ENCODE measurements around the gene INSL3. TPM values are rescaled to one million over a fixed set of nuclear protein-coding genes. Genes with fewer than 3 reads are reported as not detected.

Gene INSL3
- total and polyA plus RNA-seq, 2 donors (not counting 1 experiment from before 2014, with no cell fraction given), result 3.4 to 3.6 TPM

DNA sequence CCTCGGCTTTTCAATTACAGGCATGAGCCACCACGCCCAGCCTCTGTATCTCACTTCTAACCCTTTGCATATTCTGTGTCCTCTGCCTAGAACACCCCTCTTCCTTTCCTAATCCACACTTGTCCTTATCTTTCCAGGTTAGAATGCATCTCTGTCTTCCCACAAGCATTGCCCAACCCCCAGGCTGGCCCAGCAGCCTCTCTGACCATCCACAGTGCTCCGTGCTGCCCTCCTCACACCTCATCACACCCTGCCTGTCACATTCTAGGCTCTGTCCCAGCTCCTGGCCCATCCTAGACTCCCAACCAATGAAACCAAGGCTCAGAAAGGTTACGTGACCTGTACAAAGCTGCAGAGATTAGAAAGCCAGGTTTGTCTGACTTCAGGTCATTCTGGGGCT lies 15.2 kb upstream of the INSL3 start:
- Histone ChIP-seq H3K4me2 (replicated peaks; ENCODE audit: low read depth, low read length, poor library complexity, severe bottlenecking) (no peak overlapping the region), H3K9me3 (ENCODE audit: control extremely low read depth in 1 of 3, control insufficient read depth in 2 of 3, insufficient read depth in 1 of 3, low read length in 2 of 3) (peaks cover 0 to 2% (median 0%) of the 10 kb centered on the region in 3 donors), H3K36me3 (replicated peaks in 1 of 2; ENCODE audit: control extremely low read depth in 1 of 2, control insufficient read depth in 1 of 2, extremely low read depth in 1 of 2, insufficient read depth in 2 of 2, low read length in 1 of 2) (peaks cover 1 to 88% of the 10 kb centered on the region in 2 experiments), H3K9ac (ENCODE audit: low read length) (no peak overlapping the region), H3K4me1 (ENCODE audit: control insufficient read depth in 2 of 2, insufficient read depth in 2 of 2, low read length in 2 of 2) (no peaks in the 10 kb centered on the region), H3K79me2 (ENCODE audit: control insufficient read depth, insufficient read depth, low read length) (peaks cover 18% of the 10 kb centered on the region), H3K27ac (ENCODE audit: low read length in 2 of 2) (peak overlapping the region in 1 of 2 donors; percentile 30), H3K27me3 (replicated peaks in 1 of 4; ENCODE audit: control extremely low read depth in 1 of 4, control insufficient read depth in 3 of 4, insufficient read depth in 4 of 4, low read length in 3 of 4) (no peaks in the 10 kb centered on the region), H2AFZ (ENCODE audit: insufficient read depth, low read depth, low read length, poor library complexity, severe bottlenecking) (no peak overlapping the region), H4K20me1 (ENCODE audit: control insufficient read depth, insufficient read depth, low read length, poor library complexity, severe bottlenecking) (peaks cover 24% of the 10 kb centered on the region), H3K4me3 (ENCODE audit: control extremely low read depth in 1 of 5, extremely low read depth in 1 of 5, insufficient read depth in 1 of 5, low read depth in 2 of 5, low read length in 4 of 5) (no peak overlapping the region)
- ATAC-seq (ENCODE audit: low read depth) (no peak), DNase-seq (no peak)
- TF ChIP-seq, protein P1, sequence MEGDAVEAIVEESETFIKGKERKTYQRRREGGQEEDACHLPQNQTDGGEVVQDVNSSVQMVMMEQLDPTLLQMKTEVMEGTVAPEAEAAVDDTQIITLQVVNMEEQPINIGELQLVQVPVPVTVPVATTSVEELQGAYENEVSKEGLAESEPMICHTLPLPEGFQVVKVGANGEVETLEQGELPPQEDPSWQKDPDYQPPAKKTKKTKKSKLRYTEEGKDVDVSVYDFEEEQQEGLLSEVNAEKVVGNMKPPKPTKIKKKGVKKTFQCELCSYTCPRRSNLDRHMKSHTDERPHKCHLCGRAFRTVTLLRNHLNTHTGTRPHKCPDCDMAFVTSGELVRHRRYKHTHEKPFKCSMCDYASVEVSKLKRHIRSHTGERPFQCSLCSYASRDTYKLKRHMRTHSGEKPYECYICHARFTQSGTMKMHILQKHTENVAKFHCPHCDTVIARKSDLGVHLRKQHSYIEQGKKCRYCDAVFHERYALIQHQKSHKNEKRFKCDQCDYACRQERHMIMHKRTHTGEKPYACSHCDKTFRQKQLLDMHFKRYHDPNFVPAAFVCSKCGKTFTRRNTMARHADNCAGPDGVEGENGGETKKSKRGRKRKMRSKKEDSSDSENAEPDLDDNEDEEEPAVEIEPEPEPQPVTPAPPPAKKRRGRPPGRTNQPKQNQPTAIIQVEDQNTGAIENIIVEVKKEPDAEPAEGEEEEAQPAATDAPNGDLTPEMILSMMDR (IDR thresholded peaks at IDR 0.05), result no peak
- TF ChIP-seq EZH2 (IDR thresholded peaks at IDR 0.05; ENCODE audit: borderline replicate concordance, insufficient read depth, low read depth, low read length, poor library complexity, severe bottlenecking), result no peak
- ChIA-PET CTCF (no interaction called here), POLR2A (no interaction called here)
- H3K27me3 Mint-ChIP-seq, result no peaks in the 10 kb centered on the region
- no peak overlapping the region for H3K4me3 Mint-ChIP-seq
- WGBS (ENCODE audit: insufficient coverage), result 100% methylated on average over 2 of the region's 4 CpGs
- no peaks in the 10 kb centered on the region for H3K4me1 Mint-ChIP-seq
- intact Hi-C loops (cut with micrococcal nuclease), result no loop called here
- no peak overlapping the region for H3K27ac Mint-ChIP-seq
- no peaks in the 10 kb centered on the region for H3K9me3 Mint-ChIP-seq (ENCODE audit: insufficient read depth)

DNA sequence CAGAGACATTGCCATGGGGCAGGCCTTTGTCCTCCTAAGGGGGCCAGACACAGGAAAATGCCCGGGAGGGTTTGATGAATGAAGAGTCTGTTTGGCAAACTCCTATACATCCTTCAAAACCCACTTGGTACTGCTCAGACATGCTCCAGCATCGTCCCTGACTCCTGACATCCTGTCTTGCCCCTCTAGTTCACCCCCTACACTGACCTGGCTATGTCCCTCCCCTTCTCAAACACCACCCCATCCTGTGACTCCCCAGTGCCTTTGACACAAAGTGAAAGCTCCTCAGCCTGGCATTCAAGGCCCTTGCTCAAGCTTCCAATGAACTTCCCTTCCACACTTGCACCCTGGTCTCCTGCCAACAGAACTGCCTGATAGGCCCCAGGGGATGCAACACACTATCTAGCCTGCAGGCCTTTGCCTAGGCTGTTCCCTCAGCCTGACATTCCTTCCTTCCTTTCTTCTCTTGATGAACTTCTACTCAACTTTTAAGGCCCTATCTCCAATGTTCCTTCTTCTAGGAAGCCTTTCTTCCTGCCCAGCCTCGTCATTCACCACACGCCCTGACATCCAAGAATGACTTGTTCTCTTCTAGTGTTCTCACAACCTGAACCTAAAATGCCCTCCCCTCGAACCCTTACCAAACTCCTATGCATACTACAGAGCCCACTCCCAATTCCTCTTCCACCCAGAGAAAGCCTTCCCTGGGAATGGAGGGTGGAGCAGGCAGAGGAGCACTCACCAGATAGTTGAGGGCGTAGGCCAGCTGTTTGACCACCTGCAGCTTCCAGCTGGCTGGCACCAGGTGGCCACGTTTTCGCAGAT lies 14.1 kb upstream of the INSL3 start:
- peaks cover 10% of the 10 kb centered on the region for H3K79me2 ChIP-seq (ENCODE audit: control insufficient read depth, insufficient read depth, low read length)
- no peak overlapping the region for H3K4me3 Mint-ChIP-seq
- peaks cover 0 to 7% (median 0%) of the 10 kb centered on the region in 3 donors for H3K9me3 ChIP-seq (ENCODE audit: control extremely low read depth in 1 of 3, control insufficient read depth in 2 of 3, insufficient read depth in 1 of 3, low read length in 2 of 3)
- H3K4me1 Mint-ChIP-seq, result no peaks in the 10 kb centered on the region
- no peaks in the 10 kb centered on the region for H3K27me3 ChIP-seq (replicated peaks in 1 of 4; ENCODE audit: control extremely low read depth in 1 of 4, control insufficient read depth in 3 of 4, insufficient read depth in 4 of 4, low read length in 3 of 4)
- POLR2A ChIA-PET, result interaction anchor here (0.7 kb wide), 1 partner anchor 9 kb away, joined by 3 read pairs; no protein-coding TSS in a partner anchor
- intact Hi-C loops (cut with micrococcal nuclease), result no loop called here
- no peaks in the 10 kb centered on the region for H3K27me3 Mint-ChIP-seq
- H3K4me1 ChIP-seq (ENCODE audit: control insufficient read depth in 2 of 2, insufficient read depth in 2 of 2, low read length in 2 of 2), result no peaks in the 10 kb centered on the region
- H3K36me3 ChIP-seq (replicated peaks in 1 of 2; ENCODE audit: control extremely low read depth in 1 of 2, control insufficient read depth in 1 of 2, extremely low read depth in 1 of 2, insufficient read depth in 2 of 2, low read length in 1 of 2), result peaks cover 1 to 84% of the 10 kb centered on the region in 2 experiments
- H3K9me3 Mint-ChIP-seq (ENCODE audit: insufficient read depth), result no peaks in the 10 kb centered on the region
- no peak for TF ChIP-seq EZH2 (IDR thresholded peaks at IDR 0.05; ENCODE audit: borderline replicate concordance, insufficient read depth, low read depth, low read length, poor library complexity, severe bottlenecking)
- TF ChIP-seq, protein P1 (IDR thresholded peaks at IDR 0.05), result no peak
- no peak for DNase-seq
- peak overlapping the region; percentile 59 for H3K27ac Mint-ChIP-seq
- H3K27ac ChIP-seq (ENCODE audit: low read length in 2 of 2), result no peak overlapping the region
- H3K4me3 ChIP-seq (ENCODE audit: control extremely low read depth in 1 of 5, extremely low read depth in 1 of 5, insufficient read depth in 1 of 5, low read depth in 2 of 5, low read length in 4 of 5), result no peak overlapping the region
- peaks cover 24% of the 10 kb centered on the region for H4K20me1 ChIP-seq (ENCODE audit: control insufficient read depth, insufficient read depth, low read length, poor library complexity, severe bottlenecking)
- no peak for ATAC-seq (ENCODE audit: low read depth)
- H3K4me2 ChIP-seq (replicated peaks; ENCODE audit: low read depth, low read length, poor library complexity, severe bottlenecking), result no peak overlapping the region
- H2AFZ ChIP-seq (ENCODE audit: insufficient read depth, low read depth, low read length, poor library complexity, severe bottlenecking), result no peak overlapping the region
- 94% methylated on average over 5 of the region's 8 CpGs for WGBS (ENCODE audit: insufficient coverage)
- H3K9ac ChIP-seq (ENCODE audit: low read length), result no peak overlapping the region
- CTCF ChIA-PET, result no interaction called here
